Endothelial cell of coronary artery (primary cell): Measurements from ENCODE around the gene PMAIP1. TPM values are rescaled to one million over a fixed set of nuclear protein-coding genes. Genes with fewer than 3 reads are reported as not detected.

Source experiments
- total RNA-seq: library from RNA; depleted of rRNA; stranded (reverse); fragments of >200 nt; gene quantifications from 2 replicates; pipeline ENCODE4 v1.2.3, GENCODE V29; 2014

Gene PMAIP1
- total RNA-seq = 10.4 and 14.7 TPM in 2 replicates

DNA sequence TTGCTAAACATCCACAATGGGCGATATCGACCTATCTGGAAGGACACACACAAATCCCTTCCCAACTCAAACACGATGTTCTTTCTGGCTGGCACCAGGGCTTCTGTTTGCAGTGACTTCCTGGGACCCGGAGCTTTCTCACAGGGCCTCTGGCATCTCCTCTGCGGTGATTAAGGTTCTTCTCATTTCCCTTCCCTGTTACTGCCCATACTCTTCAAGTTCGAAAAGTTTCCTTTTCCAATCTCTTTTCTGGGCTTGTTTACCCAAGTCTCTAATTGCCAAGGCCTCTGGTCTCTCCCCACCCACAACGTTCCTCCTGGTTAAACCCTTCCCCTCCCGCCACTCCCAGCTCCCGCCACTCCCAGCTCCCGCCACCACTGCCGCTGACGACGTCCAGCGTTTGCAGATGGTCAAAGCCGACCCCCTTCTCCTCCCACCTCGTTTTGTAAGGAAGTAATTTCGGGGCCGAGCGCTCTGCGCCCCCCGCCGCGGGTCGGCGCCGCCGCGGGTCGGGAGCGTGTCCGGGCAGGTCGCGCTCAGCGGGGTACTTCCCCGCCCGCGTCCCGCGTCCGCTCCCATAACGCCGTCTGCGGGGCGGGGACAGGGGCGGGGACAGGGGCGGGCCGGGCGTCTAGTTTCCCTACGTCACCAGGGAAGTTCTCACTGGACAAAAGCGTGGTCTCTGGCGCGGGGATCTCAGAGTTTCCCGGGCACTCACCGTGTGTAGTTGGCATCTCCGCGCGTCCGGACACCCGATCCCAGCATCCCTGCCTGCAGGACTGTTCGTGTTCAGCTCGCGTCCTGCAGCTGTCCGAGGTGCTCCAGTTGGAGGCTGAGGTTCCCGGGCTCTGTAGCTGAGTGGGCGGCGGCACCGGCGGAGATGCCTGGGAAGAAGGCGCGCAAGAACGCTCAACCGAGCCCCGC, at the start of gene PMAIP1:
TSS of gene PMAIP1 (plus strand) at position 699 of the 924 bp plus-strand sequence. CDS start at position 881, 182 bp downstream.

Other genes starting within 250 kb of the PMAIP1 start
- gene CCBE1, start 202.6 kb upstream of the PMAIP1 start, total RNA-seq = 1.5 and 5.7 TPM in 2 replicates